ENCODE measurements around the gene ZC3H11A. TPM values are rescaled to one million over a fixed set of nuclear protein-coding genes. Genes with fewer than 3 reads are reported as not detected.

ZC3H11A gene
- total and polyA plus RNA-seq, 2 of the 4 experiments (the other 2 are of a cell fraction): 52.1 to 66.5 TPM

GRCh38 chr1:203826175-203826574, 30.8 kb downstream of the ZC3H11A start:
- intact Hi-C loops (cut with micrococcal nuclease): no loop called here
- ATAC-seq (ENCODE audit: low read depth) (no peak), DNase-seq (no peak)
- H3K27me3 ChIP-seq (ENCODE audit: control insufficient read depth, insufficient read depth, low read length): no peaks in the 10 kb centered on the region
- ChIA-PET POLR2A (ENCODE audit: unreplicated experiment) (no interaction called here), CTCF (no interaction called here)
- peaks cover 11% of the 10 kb centered on the region for H3K9me1 ChIP-seq (ENCODE audit: insufficient read depth, low read length)
- no peak overlapping the region for H3K27ac ChIP-seq (ENCODE audit: insufficient read depth, low read length)
- peaks cover 37% of the 10 kb centered on the region for H3K36me3 ChIP-seq (ENCODE audit: control insufficient read depth, insufficient read depth, low read length)
- peaks cover 19% of the 10 kb centered on the region for H4K20me1 ChIP-seq (ENCODE audit: insufficient read depth, low read length)
- WGBS, 2 experiments (ENCODE audit: extremely low coverage in 2 of 2, insufficient read length in 1 of 2): no CpG with 5 or more reads among the region's 2 CpGs
- BruUV-seq (replicated peaks): no TSS peak
- in situ Hi-C loops (cut with MboI; ENCODE audit: low sequenced_read_pairs): no loop called here
- no peak overlapping the region for H2BK5ac ChIP-seq (ENCODE audit: low read depth, low read length, poor library complexity, severe bottlenecking)
- no peak overlapping the region for H3K4me3 ChIP-seq (ENCODE audit: insufficient read depth, low read depth, low read length)
- no peak overlapping the region for H4K5ac ChIP-seq (ENCODE audit: low read depth, low read length)
- peaks cover 14 to 36% of the 10 kb centered on the region in 2 experiments for H3K79me1 ChIP-seq (ENCODE audit: low read depth in 1 of 2, low read length in 2 of 2)
- peaks cover 2% of the 10 kb centered on the region; the same call in 1 of the 2 replicates for H3K4me1 ChIP-seq (ENCODE audit: control insufficient read depth, insufficient read depth, low read length)
- no peak overlapping the region for H3K56ac ChIP-seq (ENCODE audit: extremely low read depth, insufficient read depth, low read length)
- no peak overlapping the region for H4K8ac ChIP-seq (ENCODE audit: low read depth in 2 of 2, low read length in 2 of 2)
- H3K14ac ChIP-seq (replicated peaks; ENCODE audit: low read depth, low read length): no peak overlapping the region
- H3K9me3 ChIP-seq (ENCODE audit: control insufficient read depth, insufficient read depth, low read length): no peaks in the 10 kb centered on the region
- H3K18ac ChIP-seq (ENCODE audit: low read depth, low read length): no peak overlapping the region
- H2BK15ac ChIP-seq (ENCODE audit: low read depth, low read length): no peak overlapping the region
- dilution Hi-C loops (cut with HindIII; ENCODE audit: low sequenced_read_pairs, unreplicated experiment): no loop called here
- H2AFZ ChIP-seq (replicated peaks; ENCODE audit: low read length, poor library complexity): no peak overlapping the region
- H2AK9ac ChIP-seq (replicated peaks; ENCODE audit: low read depth, low read length, poor library complexity): no peak overlapping the region
- TF ChIP-seq MXI1 (IDR thresholded peaks at IDR 0.05; ENCODE audit: borderline replicate concordance, low read depth, low read length) (no peak), CHD1 (IDR thresholded peaks at IDR 0.05; ENCODE audit: low read depth, low read length) (no peak), USF2 (IDR thresholded peaks at IDR 0.05; ENCODE audit: low read depth, low read length) (no peak), FOS (IDR thresholded peaks at IDR 0.05; ENCODE audit: low read depth, low read length) (no peak), POLR2A (IDR thresholded peaks at IDR 0.05; ENCODE audit: low read depth, low read length) (no peak), CTCF (conservative IDR thresholded peaks at IDR 0.05; ENCODE audit: low read depth, low read length) (no peak), RCOR1 (IDR thresholded peaks at IDR 0.05; ENCODE audit: insufficient replicate concordance, low read length) (no peak), NFE2L2 (IDR thresholded peaks at IDR 0.05; ENCODE audit: low read depth, low read length) (no peak), RAD21 (IDR thresholded peaks at IDR 0.05; ENCODE audit: low read length) (no peak), RFX5 (IDR thresholded peaks at IDR 0.05; ENCODE audit: low read depth, low read length) (no peak), BHLHE40 (IDR thresholded peaks at IDR 0.05; ENCODE audit: low read depth, low read length) (no peak), CEBPB (IDR thresholded peaks at IDR 0.05; ENCODE audit: low read depth, low read length) (no peak), MAFK (IDR thresholded peaks at IDR 0.05; ENCODE audit: low read depth, low read length) (no peak), SMC3 (IDR thresholded peaks at IDR 0.05; ENCODE audit: low read depth, low read length) (no peak), MAZ (IDR thresholded peaks at IDR 0.05; ENCODE audit: borderline replicate concordance, low read depth, low read length) (no peak), ELK1 (IDR thresholded peaks at IDR 0.05; ENCODE audit: borderline replicate concordance, low read depth, low read length) (no peak)
- H2AK5ac ChIP-seq (ENCODE audit: low read depth, low read length): no peak overlapping the region
- H2BK120ac ChIP-seq (ENCODE audit: low read depth, low read length): no peak overlapping the region
- no peak overlapping the region for H3K23ac ChIP-seq (ENCODE audit: low read depth, low read length)
- H2BK20ac ChIP-seq (ENCODE audit: low read depth, low read length): no peak overlapping the region
- H4K91ac ChIP-seq (ENCODE audit: insufficient read depth, low read depth, low read length): no peak overlapping the region
- H3K4ac ChIP-seq (ENCODE audit: low read depth, low read length): no peak overlapping the region
- no peak overlapping the region for H3K4me2 ChIP-seq (ENCODE audit: low read depth, low read length)
- H3K9ac ChIP-seq (ENCODE audit: low read depth, low read length): no peak overlapping the region
